RWPE2 (cell line): ENCODE measurements around the gene TERB2.
"Not testable (repeated sequence)": the region's sequence is repeated elsewhere in the genome, so short reads cannot be mapped to it uniquely, and the experiment has no call there.

ENCODE experiments used
- ATAC-seq: fragments of 200-7000 bp; cut with Tn5 transposase; 3 replicates; pipeline ENCODE4 v1.9.1; 2021; ENCODE audit warnings: low read depth
- DNase-seq: peaks from one replicate; pipeline ENCODE4 v3.0.0-alpha.2; 2020; ENCODE audit warnings: low spot score
- H3K27ac ChIP-seq: fragments of 450-650 bp; 2 replicates; pipeline ENCODE4 v1.5.1; 2017; ENCODE audit warnings: mild to moderate bottlenecking; ENCODE audit not compliant: poor library complexity, severe bottlenecking
- H3K27me3 ChIP-seq: fragments of 250-450 bp; sonication (Bioruptor Pico); 2 replicates; pipeline ENCODE4 v1.5.1; 2021; ENCODE audit warnings: mild to moderate bottlenecking, moderate library complexity; ENCODE audit not compliant: insufficient read depth, poor library complexity, severe bottlenecking
- H3K36me3 ChIP-seq: fragments of 250-450 bp; sonication (Bioruptor Pico); 2 replicates; pipeline ENCODE4 v1.5.1; 2020; ENCODE audit warnings: low read depth, mild to moderate bottlenecking, moderate library complexity
- H3K4me1 ChIP-seq: fragments of 250-450 bp; sonication (Bioruptor Pico); 2 replicates; pipeline ENCODE4 v1.5.1; 2021; ENCODE audit warnings: mild to moderate bottlenecking, moderate library complexity; ENCODE audit not compliant: insufficient read depth, poor library complexity, severe bottlenecking
- H3K4me3 ChIP-seq: fragments of 250-450 bp; sonication (Bioruptor Pico); 2 replicates; pipeline ENCODE4 v1.5.1; 2021; ENCODE audit warnings: mild to moderate bottlenecking, moderate library complexity; ENCODE audit not compliant: severe bottlenecking
- H3K9me3 ChIP-seq: fragments of 250-450 bp; sonication (Bioruptor Pico); 2 replicates; pipeline ENCODE4 v1.5.1; 2021; ENCODE audit warnings: mild to moderate bottlenecking, moderate library complexity; ENCODE audit not compliant: severe bottlenecking
- TF ChIP-seq, protein P1 (sequence below): fragments of 450-650 bp; IDR thresholded peaks from one replicate; pipeline ENCODE4 v1.5.1; 2017; ENCODE audit warnings: mild to moderate bottlenecking, moderate library complexity; ENCODE audit not compliant: poor library complexity, severe bottlenecking

Gene TERB2

DNA sequence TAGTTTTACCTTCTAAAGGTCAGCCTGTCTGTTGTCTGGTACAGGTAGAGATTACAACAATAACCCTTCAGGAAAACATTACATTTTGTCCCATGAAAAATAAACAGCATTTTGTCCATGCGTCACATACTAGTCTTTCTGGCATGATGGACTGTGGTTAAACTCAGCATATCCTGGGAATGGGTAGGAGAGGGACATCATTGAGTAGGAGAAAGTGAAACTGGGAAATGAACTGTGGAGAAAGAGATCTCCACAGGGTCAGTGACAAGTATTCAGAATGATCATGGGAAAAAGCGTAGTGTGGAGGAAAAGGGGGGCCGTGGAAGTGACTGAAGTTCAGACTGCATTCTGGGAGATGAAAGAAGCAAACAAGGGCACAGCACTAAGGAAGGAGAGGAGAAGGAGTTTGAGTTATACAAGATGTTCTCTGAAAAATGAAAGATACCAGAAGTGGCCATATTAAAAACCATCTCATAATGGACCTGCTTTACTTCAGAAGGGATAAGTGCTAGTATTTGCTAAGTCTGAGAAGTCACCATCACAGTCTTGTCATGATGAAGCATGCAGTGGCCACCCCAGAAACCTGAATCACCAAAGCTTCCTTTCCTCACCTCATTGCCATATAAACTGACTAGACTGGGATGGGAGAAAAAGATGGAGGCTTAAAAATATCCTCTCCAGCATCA, 31.8 kb downstream of the TERB2 start:
- H3K36me3 ChIP-seq, DNase-seq, H3K27ac ChIP-seq, H3K4me1 ChIP-seq, H3K9me3 ChIP-seq, ATAC-seq, H3K4me3 ChIP-seq: not testable (repeated sequence)
- peaks cover 24% of the 10 kb centered on the region for H3K27me3 ChIP-seq

DNA sequence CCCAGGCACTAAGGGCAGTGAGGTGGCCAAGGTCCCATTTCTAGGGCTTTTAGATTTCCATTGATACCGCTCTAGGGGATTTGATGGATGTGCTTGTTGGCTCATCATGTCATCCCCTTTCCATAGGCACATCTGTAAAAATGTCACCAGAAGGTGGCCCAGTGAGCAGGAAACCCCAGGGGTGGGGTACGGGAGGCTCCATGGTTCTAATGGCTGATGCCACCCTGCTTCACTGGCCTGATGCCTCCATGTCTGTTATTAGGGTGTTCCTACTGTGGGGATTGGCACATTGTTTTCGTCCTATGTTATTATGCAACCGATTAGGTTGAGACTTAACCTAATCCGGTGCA, 32.4 kb downstream of the TERB2 start:
- H3K27me3 ChIP-seq = peaks cover 27% of the 10 kb centered on the region
- H3K36me3 ChIP-seq, H3K9me3 ChIP-seq, H3K27ac ChIP-seq, DNase-seq, H3K4me3 ChIP-seq, H3K4me1 ChIP-seq, ATAC-seq: not testable (repeated sequence)

DNA sequence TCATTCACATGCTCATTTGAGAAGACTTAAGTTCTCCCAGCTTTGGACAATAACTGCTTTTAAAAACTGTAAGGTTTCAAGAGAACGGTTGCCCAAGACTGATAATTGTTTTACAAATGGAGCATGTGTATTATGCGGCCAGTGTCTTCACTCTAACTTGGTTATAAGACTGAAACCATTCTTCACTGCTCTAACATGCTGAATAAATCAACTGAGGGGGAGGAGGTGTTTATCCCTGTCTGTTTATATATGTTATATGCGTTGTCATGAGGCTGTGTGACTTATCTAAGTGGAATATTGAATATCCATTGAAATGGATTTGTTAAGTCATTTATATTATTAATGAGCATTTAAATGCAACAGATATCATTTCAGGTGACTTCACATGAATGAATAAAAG, 41.1 kb downstream of the TERB2 start:
- H3K9me3 ChIP-seq, H3K4me3 ChIP-seq, DNase-seq, ATAC-seq, H3K27ac ChIP-seq, H3K4me1 ChIP-seq, H3K36me3 ChIP-seq: not testable (repeated sequence)
- peaks cover 10% of the 10 kb centered on the region for H3K27me3 ChIP-seq

DNA sequence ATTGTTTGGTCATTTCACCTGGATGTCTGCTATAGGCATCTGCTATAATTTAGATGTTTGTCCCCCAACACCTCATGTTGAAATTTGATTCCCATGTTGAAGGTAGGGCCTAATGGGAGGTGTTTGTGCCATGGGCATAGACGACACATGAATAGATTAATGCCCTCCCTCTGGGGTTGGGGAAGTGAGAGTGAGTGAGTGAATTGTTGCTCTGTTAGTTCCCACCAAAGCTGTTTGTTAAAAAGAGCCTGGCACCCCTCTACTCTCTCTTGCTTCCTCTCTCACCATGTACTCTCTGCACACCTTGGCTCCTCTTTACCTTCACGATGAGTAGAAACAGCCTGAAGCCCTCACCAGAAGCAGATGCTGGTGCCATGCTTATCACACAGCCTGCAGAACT, 42.6 kb downstream of the TERB2 start:
- TF ChIP-seq, protein P1, sequence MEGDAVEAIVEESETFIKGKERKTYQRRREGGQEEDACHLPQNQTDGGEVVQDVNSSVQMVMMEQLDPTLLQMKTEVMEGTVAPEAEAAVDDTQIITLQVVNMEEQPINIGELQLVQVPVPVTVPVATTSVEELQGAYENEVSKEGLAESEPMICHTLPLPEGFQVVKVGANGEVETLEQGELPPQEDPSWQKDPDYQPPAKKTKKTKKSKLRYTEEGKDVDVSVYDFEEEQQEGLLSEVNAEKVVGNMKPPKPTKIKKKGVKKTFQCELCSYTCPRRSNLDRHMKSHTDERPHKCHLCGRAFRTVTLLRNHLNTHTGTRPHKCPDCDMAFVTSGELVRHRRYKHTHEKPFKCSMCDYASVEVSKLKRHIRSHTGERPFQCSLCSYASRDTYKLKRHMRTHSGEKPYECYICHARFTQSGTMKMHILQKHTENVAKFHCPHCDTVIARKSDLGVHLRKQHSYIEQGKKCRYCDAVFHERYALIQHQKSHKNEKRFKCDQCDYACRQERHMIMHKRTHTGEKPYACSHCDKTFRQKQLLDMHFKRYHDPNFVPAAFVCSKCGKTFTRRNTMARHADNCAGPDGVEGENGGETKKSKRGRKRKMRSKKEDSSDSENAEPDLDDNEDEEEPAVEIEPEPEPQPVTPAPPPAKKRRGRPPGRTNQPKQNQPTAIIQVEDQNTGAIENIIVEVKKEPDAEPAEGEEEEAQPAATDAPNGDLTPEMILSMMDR = no peak
- Histone ChIP-seq H3K27me3 (peaks cover 4% of the 10 kb centered on the region), H3K27ac (no peak overlapping the region), H3K36me3 (no peaks in the 10 kb centered on the region), H3K4me3 (no peak overlapping the region), H3K9me3 (no peaks in the 10 kb centered on the region), H3K4me1 (no peaks in the 10 kb centered on the region)
- DNase-seq = no peak
- ATAC-seq = no peak

DNA sequence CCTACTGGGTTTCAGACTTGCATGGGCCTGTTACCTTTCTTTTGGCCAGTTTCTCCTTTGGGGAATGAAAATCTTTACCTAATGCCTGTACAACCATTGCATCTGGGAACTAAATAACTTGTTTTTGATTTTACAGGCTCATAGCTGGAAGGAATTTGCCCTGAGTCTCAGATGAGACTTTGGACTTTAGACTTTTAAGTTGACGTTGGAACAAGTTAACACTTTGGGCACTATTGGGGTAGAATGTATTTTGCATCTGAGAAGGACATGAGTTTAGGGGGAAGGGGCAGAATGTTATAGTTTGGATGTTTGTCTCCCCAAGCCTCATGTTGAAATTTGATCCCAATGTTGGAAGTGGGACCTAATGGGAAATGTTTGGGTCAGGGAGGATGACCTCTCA, 44.7 kb downstream of the TERB2 start:
- not testable (repeated sequence) for ATAC-seq, H3K9me3 ChIP-seq, H3K36me3 ChIP-seq, H3K4me3 ChIP-seq, H3K4me1 ChIP-seq, H3K27ac ChIP-seq, H3K27me3 ChIP-seq, DNase-seq

DNA sequence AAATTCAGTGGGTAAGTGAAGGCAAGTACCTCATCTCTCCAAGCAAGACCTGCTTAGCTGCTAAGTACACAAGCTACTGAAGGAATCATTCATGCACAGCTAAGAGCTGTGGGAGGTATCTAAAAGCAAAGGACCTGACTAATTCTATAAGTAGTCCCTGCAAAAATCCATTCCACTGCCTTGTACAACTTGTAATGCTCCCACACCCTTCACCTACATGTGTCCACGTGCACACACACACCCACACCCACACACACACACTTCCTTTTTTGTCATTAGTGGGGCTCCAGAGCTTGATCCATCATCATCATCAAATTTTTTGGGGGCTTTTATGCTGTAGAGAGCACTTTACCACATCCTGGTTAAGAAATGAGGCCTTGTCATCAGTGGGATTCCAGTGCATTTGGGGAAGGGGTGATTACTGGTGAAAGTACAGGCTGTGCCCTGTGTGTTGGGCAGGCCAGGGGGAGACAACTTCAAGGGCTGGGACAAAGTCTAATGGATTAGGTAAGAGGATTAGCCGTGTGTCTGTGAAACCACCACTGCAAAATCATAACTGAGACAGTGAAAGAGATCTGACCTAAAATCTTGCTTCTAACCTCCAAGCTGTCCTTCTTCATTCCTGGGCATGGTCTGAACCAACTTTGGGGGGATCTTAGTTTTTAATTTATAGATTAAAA, 47.4 kb downstream of the TERB2 start:
- H3K4me1 ChIP-seq, H3K4me3 ChIP-seq, ATAC-seq, H3K9me3 ChIP-seq, DNase-seq, H3K27ac ChIP-seq, H3K27me3 ChIP-seq, H3K36me3 ChIP-seq: not testable (repeated sequence)

DNA sequence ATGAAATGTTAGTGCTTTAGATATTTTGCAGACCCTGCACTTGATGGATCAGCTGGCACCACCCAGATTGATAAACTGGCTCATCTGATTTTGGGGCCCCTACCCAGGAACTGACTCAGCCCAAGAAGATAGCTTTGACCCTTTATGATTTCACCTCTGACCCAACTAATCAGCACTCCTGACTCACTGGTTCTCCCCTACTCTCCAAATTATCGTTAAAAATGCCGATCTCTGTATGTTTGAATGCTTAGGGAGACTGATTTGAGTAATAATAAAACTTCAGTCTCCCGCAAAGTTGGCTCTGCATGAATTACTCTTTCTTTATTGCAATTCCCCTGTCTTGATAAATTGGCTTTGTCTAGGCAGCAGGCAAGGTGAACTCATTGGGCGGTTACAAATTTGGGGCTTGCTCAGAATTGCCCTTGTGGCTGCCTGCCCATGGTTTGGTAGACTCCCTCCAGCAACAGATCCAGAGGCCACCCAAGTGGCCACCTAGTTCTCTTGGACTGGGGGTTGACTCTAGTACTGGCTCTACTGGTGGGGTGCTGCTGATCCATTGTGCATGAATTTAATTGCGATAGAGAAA, 48.2 kb downstream of the TERB2 start:
- H3K27ac ChIP-seq, H3K27me3 ChIP-seq, ATAC-seq, H3K9me3 ChIP-seq, H3K36me3 ChIP-seq, H3K4me1 ChIP-seq, DNase-seq, H3K4me3 ChIP-seq: not testable (repeated sequence)
